SU-DHL-6 (cell line): ENCODE results near the gene RSF1.
"Not testable (repeated sequence)": the region's sequence is repeated elsewhere in the genome, so short reads cannot be mapped to it uniquely, and the experiment has no call there.

Source experiments
- CTCF ChIP-seq: fragments of 200-600 bp; sonication (generic); IDR thresholded peaks from one replicate; pipeline ENCODE4 v1.5.1; 2017; ENCODE audit warnings: antibody characterized with exemption, mild to moderate bottlenecking, low read length, moderate library complexity; ENCODE audit not compliant: insufficient read depth, poor library complexity, severe bottlenecking
- EZH2phosphoT487 ChIP-seq: fragments of 200-600 bp; sonication (generic), shearing (Covaris generic); conservative IDR thresholded peaks from 2 replicates; pipeline ENCODE4 v1.6.1; 2018; ENCODE audit warnings: mild to moderate bottlenecking, antibody characterized with exemption, low read length, moderate library complexity, mixed read lengths

GRCh38 chr11:77633926-77634325 lies 186.6 kb downstream of the RSF1 start:
- not testable (repeated sequence) for TF ChIP-seq CTCF, EZH2phosphoT487
